Fibroblast of villous mesenchyme (primary cell): ENCODE measurements around the gene CFAP46. TPM values are rescaled to one million over a fixed set of nuclear protein-coding genes. Genes with fewer than 3 reads are reported as not detected.

Experiments
- DNase-seq: peaks from one replicate; pipeline ENCODE4 v3.0.0-alpha.2; 2010; ENCODE audit warnings: low read depth
- H3K4me3 ChIP-seq: 2 replicates; pipeline ENCODE4 v1.5.1; 2011; ENCODE audit warnings: low read depth, mild to moderate bottlenecking, low read length
- total RNA-seq: library from RNA; depleted of rRNA; stranded (reverse); fragments of >200 nt; gene quantifications from 2 replicates; pipeline ENCODE4 v1.2.3, GENCODE V29; 2012
- TF ChIP-seq, protein P1 (sequence below): IDR thresholded peaks from 2 replicates; pipeline ENCODE4 v1.5.1; 2012; ENCODE audit warnings: low read depth, mild to moderate bottlenecking, low read length; ENCODE audit not compliant: insufficient read depth

CFAP46 gene
- total RNA-seq, 1 donor: under 0.01 TPM

GRCh38 chr10:132947843-132948242 is 5.5 kb upstream of the CFAP46 start:
- TF ChIP-seq, protein P1, sequence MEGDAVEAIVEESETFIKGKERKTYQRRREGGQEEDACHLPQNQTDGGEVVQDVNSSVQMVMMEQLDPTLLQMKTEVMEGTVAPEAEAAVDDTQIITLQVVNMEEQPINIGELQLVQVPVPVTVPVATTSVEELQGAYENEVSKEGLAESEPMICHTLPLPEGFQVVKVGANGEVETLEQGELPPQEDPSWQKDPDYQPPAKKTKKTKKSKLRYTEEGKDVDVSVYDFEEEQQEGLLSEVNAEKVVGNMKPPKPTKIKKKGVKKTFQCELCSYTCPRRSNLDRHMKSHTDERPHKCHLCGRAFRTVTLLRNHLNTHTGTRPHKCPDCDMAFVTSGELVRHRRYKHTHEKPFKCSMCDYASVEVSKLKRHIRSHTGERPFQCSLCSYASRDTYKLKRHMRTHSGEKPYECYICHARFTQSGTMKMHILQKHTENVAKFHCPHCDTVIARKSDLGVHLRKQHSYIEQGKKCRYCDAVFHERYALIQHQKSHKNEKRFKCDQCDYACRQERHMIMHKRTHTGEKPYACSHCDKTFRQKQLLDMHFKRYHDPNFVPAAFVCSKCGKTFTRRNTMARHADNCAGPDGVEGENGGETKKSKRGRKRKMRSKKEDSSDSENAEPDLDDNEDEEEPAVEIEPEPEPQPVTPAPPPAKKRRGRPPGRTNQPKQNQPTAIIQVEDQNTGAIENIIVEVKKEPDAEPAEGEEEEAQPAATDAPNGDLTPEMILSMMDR: no peak

GRCh38 chr10:132946806-132947546 is 4.6 kb upstream of the CFAP46 start:
- TF ChIP-seq, protein P1: no peak
- H3K4me3 ChIP-seq: no peak overlapping the region
- no peak for DNase-seq

More at GRCh38 chr10:132947843-132948242, 5.5 kb upstream of the CFAP46 start:
- no peak overlapping the region for H3K4me3 ChIP-seq
- no peak for DNase-seq

GRCh38 chr10:132946311-132946710 is 3.9 kb upstream of the CFAP46 start:
- TF ChIP-seq, protein P1: no peak
- no peak overlapping the region for H3K4me3 ChIP-seq
- DNase-seq: no peak

- DNase-seq: no peak
- TF ChIP-seq, protein P1: no peak
- no peak overlapping the region for H3K4me3 ChIP-seq
Observed at GRCh38 chr10:132945894-132946255, 3.5 kb upstream of the CFAP46 start.

DNA sequence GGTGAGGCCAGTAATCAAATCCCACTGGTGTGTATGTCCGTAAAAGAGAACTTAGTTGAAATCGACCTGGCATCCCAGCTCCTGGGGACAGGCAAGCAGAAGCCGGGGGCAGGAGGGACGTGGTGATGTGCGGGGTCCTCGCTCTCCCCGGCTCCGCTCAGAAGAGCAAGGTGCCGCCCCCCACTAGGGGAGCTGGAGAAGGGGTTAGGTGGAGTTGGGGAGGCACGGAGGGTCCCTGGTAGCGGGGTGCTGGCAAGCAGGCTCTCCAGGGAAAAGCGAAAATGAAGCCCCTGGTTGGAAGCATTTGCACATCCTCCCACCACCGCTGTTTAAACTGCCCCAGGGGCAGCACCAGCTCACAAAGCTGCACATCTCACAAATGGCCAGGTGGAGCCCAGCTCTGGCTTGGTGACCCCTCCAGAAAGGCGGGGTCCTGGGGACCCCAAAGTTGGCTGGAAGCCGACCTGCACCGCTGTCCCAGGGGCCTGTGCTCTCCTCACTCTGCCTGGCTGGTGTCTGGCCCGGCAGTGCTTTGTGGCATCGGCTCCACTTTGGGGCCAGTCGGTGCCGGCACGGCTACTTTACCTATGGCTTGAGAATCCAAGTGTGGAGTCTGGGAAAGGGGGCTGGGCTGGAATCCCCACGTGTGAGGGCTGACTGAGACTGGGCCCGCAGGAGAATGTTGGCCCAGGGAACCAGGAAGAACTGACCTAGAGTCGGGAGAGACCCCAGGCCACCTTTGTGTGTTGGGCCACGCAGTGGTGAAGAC is 2.9 kb upstream of the CFAP46 start:
- no peak overlapping the region for H3K4me3 ChIP-seq
- TF ChIP-seq, protein P1: no peak
- DNase-seq: no peak

GRCh38 chr10:132944510-132944909 is 2.1 kb upstream of the CFAP46 start:
- DNase-seq: no peak
- TF ChIP-seq, protein P1: no peak

More at GRCh38 chr10:132944510-132944909, 2.1 kb upstream of the CFAP46 start:
- no peak overlapping the region for H3K4me3 ChIP-seq
